ENCODE measurements around the gene CFAP97D2. TPM values are rescaled to one million over a fixed set of nuclear protein-coding genes. Genes with fewer than 3 reads are reported as not detected.

Gene CFAP97D2
- not detected in 2 replicates for total RNA-seq

GRCh38 chr13:114179087-114179658 is at the start of gene CFAP97D2:
CFAP97D2 (plus strand) TSS chr13:114179257; CDS start chr13:114179331, 74 bp downstream.

DNA sequence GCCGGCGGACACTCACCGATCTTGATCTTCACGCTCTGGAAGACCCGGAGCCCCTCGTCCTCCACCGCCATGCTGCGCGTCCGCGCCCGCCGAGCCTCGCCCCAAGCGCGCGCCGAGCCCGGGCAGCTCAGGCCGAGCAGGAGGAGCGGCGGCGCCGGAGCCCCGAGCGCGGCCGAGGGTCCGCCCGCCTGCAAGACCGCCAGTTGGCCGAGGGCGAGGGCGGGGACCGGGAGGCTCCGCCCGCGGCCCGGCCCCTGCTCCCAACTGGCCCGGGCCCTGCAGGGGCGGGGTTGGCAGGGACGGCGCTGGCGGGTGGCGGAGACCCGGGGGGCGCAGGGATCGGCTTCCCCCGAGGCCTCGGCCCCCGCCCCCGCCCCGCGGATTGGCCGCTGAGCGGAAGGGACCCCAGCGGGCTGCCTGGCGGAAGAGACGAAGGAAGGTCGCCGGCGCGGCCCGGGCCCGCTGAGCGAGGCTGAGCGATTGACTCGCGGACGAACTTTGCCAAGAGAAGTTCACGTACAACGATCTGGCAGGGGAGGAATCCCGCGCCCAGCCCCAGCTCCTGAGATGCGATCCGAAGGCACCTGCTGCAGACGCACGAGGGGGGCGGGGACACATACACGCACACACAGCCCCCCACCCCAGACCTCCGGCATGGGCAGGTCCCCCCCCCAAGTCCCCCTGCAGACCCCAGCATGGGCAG is 46.5 kb upstream of the CFAP97D2 start, which contains the start of gene RASA3:
TSS of gene RASA3 (minus strand) at position 205 of the 703 bp plus-strand sequence. CDS start at position 71, 134 bp downstream.

GRCh38 chr13:114234645-114235421 is 55.8 kb downstream of the CFAP97D2 start, which contains the start of gene CDC16:
CDC16 (plus strand) TSS chr13:114234897; CDS start chr13:114235085, 188 bp downstream.

Other genes starting within 250 kb of the CFAP97D2 start
- 0.43 TPM in 1 of 2 replicates, not detected in the other for gene C13orf46, start 205.2 kb upstream of the CFAP97D2 start, total RNA-seq
- 1.0 and 5.5 TPM in 2 replicates for gene RASA3, start 46.6 kb upstream of the CFAP97D2 start, total RNA-seq
- 34.2 and 77.3 TPM in 2 replicates for gene CDC16, start 55.6 kb downstream of the CFAP97D2 start, total RNA-seq
- 14.0 and 27.3 TPM in 2 replicates for gene UPF3A, start 102.3 kb downstream of the CFAP97D2 start, total RNA-seq
- 10.0 and 11.3 TPM in 2 replicates for gene CHAMP1, start 135.2 kb downstream of the CFAP97D2 start, total RNA-seq

All from nasal cavity respiratory epithelium epithelial cell of viscerocranial mucosa (primary cell).